Suppressor macrophage (primary cell): Measurements from ENCODE around the gene ZSCAN21.

Source experiments
- DNase-seq, 4 experiments: peaks; one replicate each; pipeline ENCODE4 v3.0.0-alpha.2; 2020 to 2022

Gene ZSCAN21

GRCh38 chr7:100101016-100101862 lies 51.7 kb downstream of the ZSCAN21 start, which contains the start of the genes AP4M1 and MCM7:
AP4M1 (plus strand) TSS chr7:100101643; CDS start chr7:100101715, 72 bp downstream.
MCM7 (minus strand) TSS chr7:100101397; CDS start chr7:100101294, 103 bp downstream.
- DNase-seq = peak; percentile 98 to 100 (median 99)

GRCh38 chr7:100102950-100103840 lies 53.6 kb downstream of the ZSCAN21 start:
- no peak for DNase-seq

GRCh38 chr7:100105534-100105933 lies 56.0 kb downstream of the ZSCAN21 start:
- DNase-seq = no peak

- DNase-seq = no peak
Measured at GRCh38 chr7:100106633-100107032, 57.1 kb downstream of the ZSCAN21 start.

- DNase-seq = no peak
Measured at GRCh38 chr7:100107125-100107737, 57.7 kb downstream of the ZSCAN21 start.

- no peak for DNase-seq
Measured at GRCh38 chr7:100107890-100108289, 58.3 kb downstream of the ZSCAN21 start.

- no peak for DNase-seq
Measured at GRCh38 chr7:100109521-100110163, 60.1 kb downstream of the ZSCAN21 start.

- no peak for DNase-seq
Measured at GRCh38 chr7:100111156-100111555, 61.6 kb downstream of the ZSCAN21 start.

- DNase-seq = no peak
Measured at GRCh38 chr7:100111914-100112313, 62.3 kb downstream of the ZSCAN21 start.
